ENCODE measurements around the gene RBM4. TPM values are rescaled to one million over a fixed set of nuclear protein-coding genes. Genes with fewer than 3 reads are reported as not detected.

RBM4 gene
- total and polyA plus RNA-seq, 9 of the 15 experiments (the other 6 are each of a cell fraction or from before 2014, with no cell fraction given): 81.6 to 233 (median 122) TPM

DNA sequence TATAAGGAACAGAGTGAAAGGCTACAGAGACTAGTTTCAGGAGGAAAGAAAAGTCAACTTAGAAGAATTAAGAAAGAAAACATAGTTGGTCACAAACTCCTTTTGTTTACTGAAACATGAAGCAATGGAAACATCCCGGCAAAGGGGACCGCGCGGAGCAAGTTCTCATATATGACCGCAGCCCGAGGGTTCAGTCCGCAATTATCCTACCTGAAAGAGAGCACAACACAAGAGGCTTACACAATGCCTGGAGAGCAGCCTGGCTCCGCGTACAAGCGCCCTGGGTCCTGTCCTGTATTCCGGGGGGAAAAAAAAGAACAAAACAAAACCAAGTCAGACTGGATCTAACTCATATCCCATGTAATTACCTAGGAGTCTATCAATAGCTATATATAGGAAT, 26.9 kb downstream of the RBM4 start:
- 0 out of 2 replicates have a peak, but pooled peaks cover 6% of the 10 kb centered on the region for H4K20me1 ChIP-seq (replicated peaks; ENCODE audit: control insufficient read depth, insufficient read depth, low read length)
- H3K27me3 ChIP-seq (ENCODE audit: control insufficient read depth in 2 of 2, insufficient read depth in 2 of 2, low read length in 2 of 2): no peaks in the 10 kb centered on the region
- no peak for DNase-seq (ENCODE audit: extremely low read depth in 1 of 4, low spot score in 3 of 4)
- no peak overlapping the region for H3K4me3 ChIP-seq
- H3K9me1 ChIP-seq (ENCODE audit: control insufficient read depth, insufficient read depth, low read length): peaks cover 10% of the 10 kb centered on the region
- no peaks in the 10 kb centered on the region for H3K4me1 ChIP-seq (replicated peaks in 1 of 2; ENCODE audit: control insufficient read depth in 2 of 2, insufficient read depth in 2 of 2, low read length in 2 of 2)
- no peak overlapping the region for H3K4me2 ChIP-seq (ENCODE audit: insufficient read depth, low read length)
- TF ChIP-seq TARDBP (IDR thresholded peaks at IDR 0.05) (no peak), ZNF76 (CRISPR knock-in tag; IDR thresholded peaks at IDR 0.05; ENCODE audit: borderline replicate concordance) (no peak), ZKSCAN8 (CRISPR knock-in tag; IDR thresholded peaks at IDR 0.05) (no peak), ZC3H8 (IDR thresholded peaks at IDR 0.05) (no peak), ILK (tag; IDR thresholded peaks at IDR 0.05; ENCODE audit: borderline replicate concordance, low read depth) (no peak), KLF16 (IDR thresholded peaks at IDR 0.05) (no peak)
- intact Hi-C loops (cut with micrococcal nuclease) (no loop called here), in situ Hi-C loops (cut with MboI) (no loop called here)
- H3K79me2 ChIP-seq (ENCODE audit: control insufficient read depth, insufficient read depth, low read length): peaks cover 61% of the 10 kb centered on the region
- no peak overlapping the region for H3K27ac ChIP-seq (ENCODE audit: extremely low read depth, low read depth, low read length)
- H3K9ac ChIP-seq (ENCODE audit: insufficient read depth in 1 of 2, low read depth in 2 of 2, low read length in 2 of 2): no peak overlapping the region
- FAIRE-seq: no peak
- POLR2A ChIA-PET: interaction anchor here (7.8 kb wide), 1 partner anchor 16 kb away, joined by 83 read pairs; no protein-coding TSS in a partner anchor
- peaks cover 84% of the 10 kb centered on the region for H3K36me3 ChIP-seq (ENCODE audit: control insufficient read depth, insufficient read depth, low read length)
- 93% methylated on average over 11 of the region's 11 CpGs for WGBS (ENCODE audit: insufficient coverage, low coverage, missing lambda C conversion rate)
- H3K9me3 ChIP-seq (replicated peaks; ENCODE audit: control insufficient read depth, insufficient read depth, low read depth, low read length): no peaks in the 10 kb centered on the region
- H2AFZ ChIP-seq (ENCODE audit: low read depth, low read length): no peak overlapping the region
- CTCF ChIA-PET (ENCODE audit: low intra/inter-chr PET ratio): no interaction called here
- BruUV-seq (replicated peaks): no TSS peak
- no peak for ATAC-seq

DNA sequence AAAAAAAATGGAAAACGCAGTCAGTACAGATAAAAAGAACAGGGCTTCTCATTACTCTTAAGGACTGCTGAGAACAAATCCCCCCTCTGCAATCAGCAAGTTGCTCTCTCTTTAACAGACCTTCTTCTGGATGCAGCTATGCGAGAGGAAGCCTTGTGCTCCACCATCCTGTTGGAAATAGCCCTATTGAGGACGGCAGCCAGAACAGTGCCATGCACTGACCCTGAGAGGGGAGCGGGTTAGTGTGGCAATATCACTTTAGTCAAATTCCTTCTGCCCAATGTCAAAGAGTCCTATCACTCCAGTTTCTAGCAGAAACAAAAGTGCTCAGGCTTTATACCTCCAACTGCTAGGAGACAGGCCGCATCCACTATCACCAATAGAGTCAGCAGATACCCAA, 32.3 kb downstream of the RBM4 start:
- Histone ChIP-seq H4K20me1 (replicated peaks; ENCODE audit: control insufficient read depth, insufficient read depth, low read length) (0 out of 2 replicates have a peak, but pooled peaks cover 8% of the 10 kb centered on the region), H3K79me2 (ENCODE audit: control insufficient read depth, insufficient read depth, low read length) (peaks cover 70% of the 10 kb centered on the region), H3K36me3 (ENCODE audit: control insufficient read depth, insufficient read depth, low read length) (peaks cover 66% of the 10 kb centered on the region; the same call in 2 of the 3 replicates), H3K27me3 (ENCODE audit: control insufficient read depth in 2 of 2, insufficient read depth in 2 of 2, low read length in 2 of 2) (no peaks in the 10 kb centered on the region), H3K9me3 (replicated peaks; ENCODE audit: control insufficient read depth, insufficient read depth, low read depth, low read length) (no peaks in the 10 kb centered on the region), H2AFZ (ENCODE audit: low read depth, low read length) (no peak overlapping the region), H3K9ac (ENCODE audit: insufficient read depth in 1 of 2, low read depth in 2 of 2, low read length in 2 of 2) (no peak overlapping the region), H3K27ac (ENCODE audit: extremely low read depth, low read depth, low read length) (no peak overlapping the region), H3K4me3 (no peak overlapping the region), H3K9me1 (ENCODE audit: control insufficient read depth, insufficient read depth, low read length) (peaks cover 8% of the 10 kb centered on the region), H3K4me2 (ENCODE audit: insufficient read depth, low read length) (no peak overlapping the region), H3K4me1 (replicated peaks in 1 of 2; ENCODE audit: control insufficient read depth in 2 of 2, insufficient read depth in 2 of 2, low read length in 2 of 2) (peaks cover 3 to 15% of the 10 kb centered on the region in 2 experiments; a peak in 2 of 5 replicates)
- no TSS peak for BruUV-seq (replicated peaks)
- intact Hi-C loops (cut with micrococcal nuclease) (no loop called here), in situ Hi-C loops (cut with MboI) (no loop called here)
- DNase-seq (ENCODE audit: extremely low read depth in 1 of 4, low spot score in 3 of 4) (no peak), ATAC-seq (peak; percentile 10; the same call in 1 of the 3 replicates), FAIRE-seq (no peak)
- WGBS (ENCODE audit: insufficient coverage, low coverage, missing lambda C conversion rate): 76% methylated on average over 5 of the region's 5 CpGs
- ChIA-PET POLR2A (interaction anchor here (1.3 to 1.8 kb wide), 3 partner anchors 10 to 249 kb away, joined by 3 to 5 read pairs (median 3); no protein-coding TSS in a partner anchor), CTCF (ENCODE audit: low intra/inter-chr PET ratio) (no interaction called here)
- TF ChIP-seq, protein P1, sequence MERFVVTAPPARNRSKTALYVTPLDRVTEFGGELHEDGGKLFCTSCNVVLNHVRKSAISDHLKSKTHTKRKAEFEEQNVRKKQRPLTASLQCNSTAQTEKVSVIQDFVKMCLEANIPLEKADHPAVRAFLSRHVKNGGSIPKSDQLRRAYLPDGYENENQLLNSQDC (CRISPR knock-in tag; IDR thresholded peaks at IDR 0.05): no peak
- TF ChIP-seq MYC (IDR thresholded peaks at IDR 0.05; ENCODE audit: low read depth, low read length): no peak
- TF ChIP-seq MYC (CRISPR knock-in tag; IDR thresholded peaks at IDR 0.05; ENCODE audit: borderline replicate concordance, low read depth): no peak
- TF ChIP-seq, protein P2, sequence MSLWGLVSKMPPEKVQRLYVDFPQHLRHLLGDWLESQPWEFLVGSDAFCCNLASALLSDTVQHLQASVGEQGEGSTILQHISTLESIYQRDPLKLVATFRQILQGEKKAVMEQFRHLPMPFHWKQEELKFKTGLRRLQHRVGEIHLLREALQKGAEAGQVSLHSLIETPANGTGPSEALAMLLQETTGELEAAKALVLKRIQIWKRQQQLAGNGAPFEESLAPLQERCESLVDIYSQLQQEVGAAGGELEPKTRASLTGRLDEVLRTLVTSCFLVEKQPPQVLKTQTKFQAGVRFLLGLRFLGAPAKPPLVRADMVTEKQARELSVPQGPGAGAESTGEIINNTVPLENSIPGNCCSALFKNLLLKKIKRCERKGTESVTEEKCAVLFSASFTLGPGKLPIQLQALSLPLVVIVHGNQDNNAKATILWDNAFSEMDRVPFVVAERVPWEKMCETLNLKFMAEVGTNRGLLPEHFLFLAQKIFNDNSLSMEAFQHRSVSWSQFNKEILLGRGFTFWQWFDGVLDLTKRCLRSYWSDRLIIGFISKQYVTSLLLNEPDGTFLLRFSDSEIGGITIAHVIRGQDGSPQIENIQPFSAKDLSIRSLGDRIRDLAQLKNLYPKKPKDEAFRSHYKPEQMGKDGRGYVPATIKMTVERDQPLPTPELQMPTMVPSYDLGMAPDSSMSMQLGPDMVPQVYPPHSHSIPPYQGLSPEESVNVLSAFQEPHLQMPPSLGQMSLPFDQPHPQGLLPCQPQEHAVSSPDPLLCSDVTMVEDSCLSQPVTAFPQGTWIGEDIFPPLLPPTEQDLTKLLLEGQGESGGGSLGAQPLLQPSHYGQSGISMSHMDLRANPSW (CRISPR knock-in tag; IDR thresholded peaks at IDR 0.05): no peak
- no peak for TF ChIP-seq ZNF146 (CRISPR knock-in tag; IDR thresholded peaks at IDR 0.05; ENCODE audit: unreplicated experiment)
